SU-DHL-6 (cell line): ENCODE data around the gene MEIS2.

ENCODE experiments used
- CTCF ChIP-seq: fragments of 200-600 bp; sonication (generic); IDR thresholded peaks from one replicate; pipeline ENCODE4 v1.5.1; 2017; ENCODE audit warnings: antibody characterized with exemption, mild to moderate bottlenecking, low read length, moderate library complexity; ENCODE audit not compliant: insufficient read depth, poor library complexity, severe bottlenecking
- EZH2phosphoT487 ChIP-seq: fragments of 200-600 bp; sonication (generic), shearing (Covaris generic); conservative IDR thresholded peaks from 2 replicates; pipeline ENCODE4 v1.6.1; 2018; ENCODE audit warnings: mild to moderate bottlenecking, antibody characterized with exemption, low read length, moderate library complexity, mixed read lengths

- TF ChIP-seq CTCF (no peak), EZH2phosphoT487 (no peak)
Measured at GRCh38 chr15:37109872-37110572, 9.7 kb upstream of the MEIS2 start.
